Endothelial cell (in vitro differentiated cells): Measurements from ENCODE around the gene KIF16B. TPM values are rescaled to one million over a fixed set of nuclear protein-coding genes. Genes with fewer than 3 reads are reported as not detected.

Experiments
- DNase-seq: peaks from one replicate; pipeline ENCODE4 v3.0.0; 2021; ENCODE audit warnings: low spot score
- H3K27ac Mint-ChIP-seq: one replicate; pipeline ENCODE4 v1.8.0; 2021; ENCODE audit warnings: mixed read lengths, inconsistent platforms; ENCODE audit not compliant: unreplicated experiment
- H3K27me3 Mint-ChIP-seq: one replicate; pipeline ENCODE4 v1.8.0; 2021; ENCODE audit warnings: mild to moderate bottlenecking, moderate library complexity, mixed read lengths, inconsistent platforms; ENCODE audit not compliant: unreplicated experiment
- H3K36me3 Mint-ChIP-seq: one replicate; pipeline ENCODE4 v1.8.0; 2021; ENCODE audit warnings: mild to moderate bottlenecking, low read depth, mixed read lengths, inconsistent platforms; ENCODE audit not compliant: unreplicated experiment
- H3K4me1 Mint-ChIP-seq: one replicate; pipeline ENCODE4 v1.8.0; 2021; ENCODE audit warnings: mild to moderate bottlenecking, mixed read lengths, inconsistent platforms; ENCODE audit not compliant: unreplicated experiment
- H3K4me3 Mint-ChIP-seq: one replicate; pipeline ENCODE4 v1.8.0; 2021; ENCODE audit warnings: mild to moderate bottlenecking, mixed read lengths, inconsistent platforms; ENCODE audit not compliant: unreplicated experiment
- H3K9me3 Mint-ChIP-seq: one replicate; pipeline ENCODE4 v1.8.0; 2021; ENCODE audit warnings: mixed read lengths, inconsistent platforms; ENCODE audit not compliant: unreplicated experiment
- total RNA-seq: library from RNA; stranded (reverse); fragmentation: NEBNext Ultra II Directional; extraction: Animal tissue kit (Norgen Biotek cat#: 25700); gene quantifications from one replicate; pipeline ENCODE4 v1.2.1, GENCODE V29; 2021; ENCODE audit not compliant: unreplicated experiment
- TF ChIP-seq, protein P1 (sequence below): fragments of 200-600 bp; sonication (generic); IDR thresholded peaks from one replicate; pipeline ENCODE4 v1.5.0; 2021; ENCODE audit warnings: antibody characterized with exemption; ENCODE audit not compliant: unreplicated experiment

KIF16B gene
- total RNA-seq, 1 donor from 2014 or later = 10.5 TPM

DNA sequence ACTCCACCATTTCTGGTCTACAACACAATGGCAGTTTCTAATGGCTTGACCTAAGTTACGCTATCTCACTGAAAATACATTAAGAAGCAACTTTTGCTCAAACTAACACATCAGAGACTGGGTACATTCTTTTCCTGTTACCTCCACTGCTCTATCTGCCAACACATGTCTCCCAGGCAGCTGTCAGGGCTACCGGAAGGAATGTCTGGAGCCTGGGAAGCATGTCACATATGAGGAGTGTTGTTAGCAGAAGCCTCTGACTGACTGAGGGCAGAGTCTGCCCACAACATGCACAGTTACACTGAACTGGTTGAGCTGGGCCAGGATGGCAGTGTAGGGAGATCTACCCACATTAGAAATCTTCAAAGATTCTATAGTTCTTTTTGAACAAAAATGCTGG is 264.5 kb downstream of the KIF16B start:
- peaks cover under 1% of the 10 kb centered on the region for H3K36me3 Mint-ChIP-seq
- H3K4me3 Mint-ChIP-seq = no peak overlapping the region
- H3K9me3 Mint-ChIP-seq = no peaks in the 10 kb centered on the region
- no peak for DNase-seq
- H3K27me3 Mint-ChIP-seq = peaks cover 1% of the 10 kb centered on the region
- TF ChIP-seq, protein P1, sequence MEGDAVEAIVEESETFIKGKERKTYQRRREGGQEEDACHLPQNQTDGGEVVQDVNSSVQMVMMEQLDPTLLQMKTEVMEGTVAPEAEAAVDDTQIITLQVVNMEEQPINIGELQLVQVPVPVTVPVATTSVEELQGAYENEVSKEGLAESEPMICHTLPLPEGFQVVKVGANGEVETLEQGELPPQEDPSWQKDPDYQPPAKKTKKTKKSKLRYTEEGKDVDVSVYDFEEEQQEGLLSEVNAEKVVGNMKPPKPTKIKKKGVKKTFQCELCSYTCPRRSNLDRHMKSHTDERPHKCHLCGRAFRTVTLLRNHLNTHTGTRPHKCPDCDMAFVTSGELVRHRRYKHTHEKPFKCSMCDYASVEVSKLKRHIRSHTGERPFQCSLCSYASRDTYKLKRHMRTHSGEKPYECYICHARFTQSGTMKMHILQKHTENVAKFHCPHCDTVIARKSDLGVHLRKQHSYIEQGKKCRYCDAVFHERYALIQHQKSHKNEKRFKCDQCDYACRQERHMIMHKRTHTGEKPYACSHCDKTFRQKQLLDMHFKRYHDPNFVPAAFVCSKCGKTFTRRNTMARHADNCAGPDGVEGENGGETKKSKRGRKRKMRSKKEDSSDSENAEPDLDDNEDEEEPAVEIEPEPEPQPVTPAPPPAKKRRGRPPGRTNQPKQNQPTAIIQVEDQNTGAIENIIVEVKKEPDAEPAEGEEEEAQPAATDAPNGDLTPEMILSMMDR = no peak
- H3K4me1 Mint-ChIP-seq = no peaks in the 10 kb centered on the region
- no peak overlapping the region for H3K27ac Mint-ChIP-seq

DNA sequence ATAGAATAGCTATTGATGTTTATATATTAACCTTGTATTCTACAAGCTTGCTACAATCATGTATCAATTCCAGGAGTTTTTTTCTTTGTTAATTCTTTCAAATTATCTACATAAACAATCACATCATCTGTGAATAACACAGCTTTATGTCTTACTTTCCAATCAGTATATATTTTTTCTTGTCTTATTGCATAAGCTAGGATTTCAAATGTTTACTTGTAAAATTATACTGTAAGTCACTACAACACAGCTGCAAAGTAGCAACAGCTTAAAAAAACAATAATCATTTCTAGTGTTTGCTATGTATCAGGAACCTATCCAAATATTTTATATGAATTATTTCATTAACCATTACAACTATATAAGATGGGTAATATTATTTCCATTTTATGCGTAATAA is 270.4 kb downstream of the KIF16B start:
- H3K4me1 Mint-ChIP-seq = no peaks in the 10 kb centered on the region
- no peak overlapping the region for H3K4me3 Mint-ChIP-seq
- no peaks in the 10 kb centered on the region for H3K27me3 Mint-ChIP-seq
- DNase-seq = no peak
- H3K36me3 Mint-ChIP-seq = peaks cover 9% of the 10 kb centered on the region
- no peak overlapping the region for H3K27ac Mint-ChIP-seq
- TF ChIP-seq, protein P1 = no peak
- no peaks in the 10 kb centered on the region for H3K9me3 Mint-ChIP-seq

- Mint-ChIP-seq H3K27me3 (no peaks in the 10 kb centered on the region), H3K4me3 (no peak overlapping the region), H3K4me1 (no peaks in the 10 kb centered on the region), H3K36me3 (peaks cover 9% of the 10 kb centered on the region), H3K9me3 (no peaks in the 10 kb centered on the region), H3K27ac (no peak overlapping the region)
- TF ChIP-seq, protein P1 = no peak
- DNase-seq = no peak
These were observed 271.3 kb downstream of the KIF16B start for GRCh38 chr20:16301986-16302385.

- TF ChIP-seq, protein P1 = no peak
- Mint-ChIP-seq H3K27me3 (no peaks in the 10 kb centered on the region), H3K27ac (no peak overlapping the region), H3K4me3 (no peak overlapping the region), H3K4me1 (no peaks in the 10 kb centered on the region), H3K9me3 (no peaks in the 10 kb centered on the region), H3K36me3 (peaks cover 9% of the 10 kb centered on the region)
- DNase-seq = no peak
These were observed 273.4 kb downstream of the KIF16B start for GRCh38 chr20:16299897-16300296.

DNA sequence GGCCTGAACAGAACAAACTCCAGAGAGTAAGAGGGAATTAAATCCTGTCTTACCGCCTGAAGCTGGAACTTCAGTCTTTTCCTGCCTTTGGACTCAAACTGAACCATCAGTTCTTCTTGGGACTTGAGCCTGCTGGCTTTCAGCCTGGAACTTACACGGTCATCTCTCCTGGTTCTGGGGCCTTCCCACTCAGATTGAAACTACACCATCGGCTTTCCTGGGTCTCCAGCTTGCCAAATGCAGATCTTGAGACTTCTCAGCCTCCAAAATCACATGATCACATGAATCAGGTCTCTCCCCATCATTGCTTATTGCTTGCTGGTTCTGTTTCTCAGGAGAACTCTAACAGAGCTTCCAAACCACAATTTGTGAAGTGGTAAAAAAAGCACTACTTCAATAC is 276.3 kb downstream of the KIF16B start:
- Mint-ChIP-seq H3K27me3 (no peaks in the 10 kb centered on the region), H3K36me3 (no peaks in the 10 kb centered on the region), H3K27ac (no peak overlapping the region), H3K4me3 (no peak overlapping the region), H3K9me3 (no peaks in the 10 kb centered on the region), H3K4me1 (no peaks in the 10 kb centered on the region)
- TF ChIP-seq, protein P1 = no peak
- no peak for DNase-seq
